ENCODE data around the gene TMEM198. TPM values are rescaled to one million over a fixed set of nuclear protein-coding genes. Genes with fewer than 3 reads are reported as not detected.

The TMEM198 gene
- total and polyA plus RNA-seq, 9 of the 15 experiments (the other 6 are each of a cell fraction or from before 2014, with no cell fraction given) = 0.03 to 3.8 (median 1.0) TPM

- TF ChIP-seq AFF1 (IDR thresholded peaks at IDR 0.05; ENCODE audit: low read depth in 1 of 2, partially characterized antibody in 2 of 2) (peak in 1 of 2 experiments; percentile 35), MEIS2 (IDR thresholded peaks at IDR 0.05; ENCODE audit: partially characterized antibody) (peak; percentile 82), EZH2 (IDR thresholded peaks at IDR 0.05; ENCODE audit: borderline replicate concordance, low read depth, low read length) (no peak), GABPA (tag; conservative IDR thresholded peaks at IDR 0.05; ENCODE audit: low read depth) (peak; percentile 54; the same call in 1 of the 2 replicates), ZNF639 (CRISPR knock-in tag; conservative IDR thresholded peaks at IDR 0.05 in 1 of 2, IDR thresholded peaks at IDR 0.05 in 1 of 2) (no peak), NFATC3 (IDR thresholded peaks at IDR 0.05) (no peak), HOMEZ (CRISPR knock-in tag; IDR thresholded peaks at IDR 0.05) (no peak), CHAMP1 (IDR thresholded peaks at IDR 0.05) (0 out of 2 replicates have a peak, but pooled peaks have one; percentile 10), ZKSCAN3 (CRISPR knock-in tag; IDR thresholded peaks at IDR 0.05) (no peak), ZNF253 (CRISPR knock-in tag; conservative IDR thresholded peaks at IDR 0.05) (no peak), ERF (CRISPR knock-in tag; IDR thresholded peaks at IDR 0.05) (no peak), ZEB2 (IDR thresholded peaks at IDR 0.05) (peak; percentile 22; the same call in 1 of the 2 replicates), MLX (CRISPR knock-in tag; conservative IDR thresholded peaks at IDR 0.05) (no peak), ZBTB34 (CRISPR knock-in tag; IDR thresholded peaks at IDR 0.05) (no peak)
Measured at GRCh38 chr2:219521066-219521880, 22.6 kb upstream of the TMEM198 start (continued).

Data from K562 (cell line).